ENCODE results near the gene STEAP4. TPM values are rescaled to one million over a fixed set of nuclear protein-coding genes. Genes with fewer than 3 reads are reported as not detected.

The STEAP4 gene
- 100 to 1,000 TPM in 7 of 9 donors, 10 to 100 TPM in 1, under 1 TPM in 1; 0.33 to 338 (median 255) TPM for total RNA-seq
- 100 to 1,000 TPM in 1 of 3 donors, 10 to 100 TPM in 2; 18.0 to 200 (median 30.0) TPM for polyA plus RNA-seq
- long read RNA-seq, donor 1: 0 reads
- long read RNA-seq, donor 2: 0 reads
- long read RNA-seq, donor 3: 0 reads
- long read RNA-seq, donor 4, full-length matches to known transcripts: 34 of 66 reads
- long read RNA-seq, donor 4, partial matches to known transcripts: 13 of 66 reads
- long read RNA-seq, donor 4, other reads (novel, unspliced or antisense): 19 of 66 reads
- long read RNA-seq, donor 5, full-length matches to known transcripts: 129 of 192 reads
- long read RNA-seq, donor 5, partial matches to known transcripts: 10 of 192 reads
- long read RNA-seq, donor 5, other reads (novel, unspliced or antisense): 53 of 192 reads
- long read RNA-seq, donor 6, full-length matches to known transcripts: 26 of 40 reads
- long read RNA-seq, donor 6, partial matches to known transcripts: 7 of 40 reads
- long read RNA-seq, donor 6, other reads (novel, unspliced or antisense): 7 of 40 reads
- long read RNA-seq, donor 7: 0 reads
- long read RNA-seq, donor 8: 0 reads
- long read RNA-seq, donor 9: 0 reads
- long read RNA-seq, donor 10: 0 reads

DNA sequence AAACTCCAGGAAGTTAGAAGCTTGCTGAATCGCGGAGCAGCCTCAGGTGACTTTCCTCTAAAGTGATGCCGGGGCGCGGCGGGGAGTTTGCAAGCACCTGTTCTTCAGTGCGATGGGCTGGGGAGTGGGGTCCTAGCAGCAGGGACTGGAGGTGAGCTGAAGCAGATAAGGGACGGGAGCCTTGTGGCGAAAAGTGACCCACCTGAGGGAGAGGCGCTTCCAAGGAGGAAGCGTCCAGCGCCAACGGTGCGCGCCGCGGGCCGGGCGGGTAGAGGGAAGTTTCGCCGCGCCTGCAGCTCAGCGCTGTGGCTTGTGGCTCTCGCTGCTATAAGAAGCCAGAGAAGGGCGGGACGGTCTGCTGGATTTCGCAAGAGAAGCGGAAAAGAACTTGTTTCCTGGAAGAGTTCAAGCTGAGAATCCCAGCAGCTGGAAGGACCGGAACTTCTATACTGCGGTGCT, at the start of gene STEAP4:
Gene STEAP4, minus strand, starts transcription at position 305 of the 459 bp plus-strand sequence. CDS start 22,625 bp downstream, outside the sequence.
- H3K27ac ChIP-seq: peak within 1 kb of the TSS in 4 of 5 donors; percentile 6 to 67 (median 50)
- no peaks in the 10 kb centered on the region for H3K9me3 ChIP-seq (replicated peaks in 1 of 3)
- peak; percentile 56 to 91 (median 77) for DNase-seq
- no peak for TF ChIP-seq CTCF (IDR thresholded peaks at IDR 0.05)
- peak; percentile 69 to 77 for TF ChIP-seq POLR2A (IDR thresholded peaks at IDR 0.05)
- intact Hi-C loops (cut with DNase I): no loop called here
- no peaks in the 10 kb centered on the region for H3K27me3 ChIP-seq
- WGBS, 4 donors: 13 to 23% (median 17%) methylated on average over 25 to 30 of the region's 30 CpGs
- peaks cover 7 to 18% of the 10 kb centered on the region in 2 donors for H3K4me1 ChIP-seq (replicated peaks in 1 of 2)
- no peaks in the 10 kb centered on the region for H3K36me3 ChIP-seq (replicated peaks in 1 of 2)
- peak within 1 kb of the TSS in 2 of 4 donors; percentile 11 to 43 for H3K4me3 ChIP-seq

DNA sequence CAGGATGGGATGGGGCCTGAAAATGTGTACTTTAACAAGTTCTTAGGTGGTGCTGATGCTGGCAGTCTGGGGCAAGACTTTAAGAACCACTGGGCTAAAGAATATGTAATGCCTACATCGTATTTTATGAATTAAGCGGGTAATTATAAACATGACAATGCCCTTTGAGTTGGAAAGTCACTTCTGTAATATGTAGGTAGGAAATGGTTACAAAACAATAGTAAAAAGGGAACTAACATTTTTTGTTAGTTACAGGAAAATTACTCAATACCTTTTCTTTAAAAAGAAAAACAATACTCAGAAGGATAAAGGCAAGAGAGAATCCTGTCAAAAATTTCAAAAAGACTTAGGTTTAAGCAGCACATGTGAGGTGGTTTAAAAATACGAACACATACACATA, 48.3 kb upstream of the STEAP4 start:
- H3K9me3 ChIP-seq (replicated peaks in 1 of 3): no peaks in the 10 kb centered on the region
- H3K27ac ChIP-seq: no peak overlapping the region
- no peak for TF ChIP-seq POLR2A (IDR thresholded peaks at IDR 0.05)
- no peak for TF ChIP-seq CTCF (IDR thresholded peaks at IDR 0.05)
- no peaks in the 10 kb centered on the region for H3K27me3 ChIP-seq
- DNase-seq: no peak
- no peaks in the 10 kb centered on the region for H3K36me3 ChIP-seq (replicated peaks in 1 of 2)
- intact Hi-C loops (cut with DNase I): loop anchor here in 1 of 2 donors (5.0 kb wide), 1 partner anchor 113 kb away; no protein-coding TSS in a partner anchor
- no peak overlapping the region for H3K4me3 ChIP-seq
- H3K4me1 ChIP-seq (replicated peaks in 1 of 2): peaks cover 0 to 4% of the 10 kb centered on the region in 2 donors
- 74 to 86% (median 79%) methylated on average over 3 of the region's 3 CpGs for WGBS, 4 donors

DNA sequence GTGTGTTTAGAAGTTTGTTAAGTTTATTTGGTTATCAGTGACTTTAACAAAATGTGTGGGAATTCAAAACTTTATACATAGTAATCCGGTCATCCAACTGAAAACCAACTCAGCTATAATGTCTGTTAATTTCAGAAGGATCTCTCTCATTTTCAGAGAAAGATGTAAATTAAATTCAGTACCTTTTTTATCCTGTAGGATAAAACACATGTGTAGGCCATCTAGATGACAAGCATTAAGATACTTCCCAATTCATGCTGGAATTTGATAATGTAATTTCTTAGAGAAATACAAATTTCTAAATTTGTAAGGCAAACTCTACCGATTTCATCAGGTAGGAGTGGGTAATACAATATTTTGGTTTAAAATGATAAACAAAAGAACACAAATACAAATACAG, 43.4 kb upstream of the STEAP4 start:
- H3K27ac ChIP-seq: no peak overlapping the region
- peaks cover 0 to 5% of the 10 kb centered on the region in 2 donors for H3K4me1 ChIP-seq (replicated peaks in 1 of 2)
- no peaks in the 10 kb centered on the region for H3K36me3 ChIP-seq (replicated peaks in 1 of 2)
- H3K27me3 ChIP-seq: no peaks in the 10 kb centered on the region
- no peaks in the 10 kb centered on the region for H3K9me3 ChIP-seq (replicated peaks in 1 of 3)
- intact Hi-C loops (cut with DNase I): no loop called here
- no peak overlapping the region for H3K4me3 ChIP-seq
- 94 to 99% (median 97%) methylated on average over 2 of the region's 2 CpGs for WGBS, 4 donors
- TF ChIP-seq POLR2A (IDR thresholded peaks at IDR 0.05) (no peak), CTCF (IDR thresholded peaks at IDR 0.05) (no peak)
- no peak for DNase-seq

GRCh38 chr7:88347517-88347916, 40.8 kb upstream of the STEAP4 start:
- 90 to 96% (median 92%) methylated on average over 2 of the region's 2 CpGs for WGBS, 4 donors
- DNase-seq: no peak
- intact Hi-C loops (cut with DNase I): no loop called here
- Histone ChIP-seq H3K4me3 (no peak overlapping the region), H3K9me3 (replicated peaks in 1 of 3) (no peaks in the 10 kb centered on the region), H3K27ac (no peak overlapping the region), H3K27me3 (no peaks in the 10 kb centered on the region), H3K36me3 (replicated peaks in 1 of 2) (no peaks in the 10 kb centered on the region), H3K4me1 (replicated peaks in 1 of 2) (peaks cover 0 to 9% of the 10 kb centered on the region in 2 donors)
- TF ChIP-seq POLR2A (IDR thresholded peaks at IDR 0.05): no peak
- TF ChIP-seq CTCF (IDR thresholded peaks at IDR 0.05): no peak
